CD4-positive, alpha-beta T cell (primary cell): ENCODE measurements around the gene MUC21. TPM values are rescaled to one million over a fixed set of nuclear protein-coding genes. Genes with fewer than 3 reads are reported as not detected.

Source experiments
- ATAC-seq: fragments of 200-7000 bp; cut with Tn5 transposase; one replicate; pipeline ENCODE4 v1.10.0; 2022; ENCODE audit warnings: mild to moderate bottlenecking; ENCODE audit not compliant: poor library complexity
- CTCF ChIA-PET: fragments of 350-600 bp; sonication (Branson Sonifier 250); formaldehyde crosslinking; loops from one replicate; lab custom pipeline; 2021; ENCODE audit warnings: antibody characterized with exemption, inconsistent platforms; lab: Charles Lee
- POLR2A ChIA-PET: fragments of 350-600 bp; sonication (Branson Sonifier 250); formaldehyde crosslinking; loops from one replicate; lab custom pipeline; 2021; ENCODE audit warnings: antibody characterized with exemption, inconsistent platforms; lab: Charles Lee
- DNase-seq, 14 experiments: peaks; one replicate each; pipeline ENCODE4 v3.0.0-alpha.2; 2013 to 2020; ENCODE audit warnings: mixed read lengths in 2 of 14
- H3K27ac ChIP-seq, 2 donors: one replicate each; pipeline versions ENCODE4 v1.5.1 to v1.7.0; 2013; ENCODE audit warnings: low read length in 2 of 2, low read depth in 1 of 2, mild to moderate bottlenecking in 1 of 2
- H3K27me3 ChIP-seq, 2 experiments: 1 replicate in 1 of 2; 2 replicates in 1 of 2; pipeline versions ENCODE4 v1.6.1 to v1.7.0; 2013; ENCODE audit warnings: low read length in 2 of 2, control low read depth in 1 of 2, mild to moderate bottlenecking in 1 of 2, moderate library complexity in 1 of 2; ENCODE audit not compliant: insufficient read depth in 2 of 2, control insufficient read depth in 1 of 2
- H3K36me3 ChIP-seq: one replicate; pipeline ENCODE4 v1.6.1; 2013; ENCODE audit warnings: low read length, control low read depth; ENCODE audit not compliant: insufficient read depth
- H3K4me1 ChIP-seq: one replicate; pipeline ENCODE4 v1.6.1; 2013; ENCODE audit warnings: low read length, control low read depth; ENCODE audit not compliant: insufficient read depth
- H3K4me3 ChIP-seq: one replicate; pipeline ENCODE4 v1.5.1; 2013; ENCODE audit warnings: mild to moderate bottlenecking, low read length, moderate library complexity
- H3K9me3 ChIP-seq, 2 experiments: 1 replicate in 1 of 2; 2 replicates in 1 of 2; pipeline versions ENCODE4 v1.6.1 to v1.7.0; 2013; ENCODE audit warnings: low read length in 2 of 2, mild to moderate bottlenecking in 2 of 2, control low read depth in 1 of 2, moderate library complexity in 1 of 2; ENCODE audit not compliant: control insufficient read depth in 1 of 2, insufficient read depth in 1 of 2
- H3K27ac Mint-ChIP-seq: one replicate; pipeline ENCODE4 v1.8.0; 2020; ENCODE audit warnings: mixed read lengths
- H3K27me3 Mint-ChIP-seq: one replicate; pipeline ENCODE4 v1.8.0; 2021; ENCODE audit warnings: mixed read lengths
- H3K36me3 Mint-ChIP-seq: one replicate; pipeline ENCODE4 v1.8.0; 2021; ENCODE audit warnings: low read depth, mixed read lengths
- H3K4me1 Mint-ChIP-seq: one replicate; pipeline ENCODE4 v1.8.0; 2021; ENCODE audit warnings: low read depth, mixed read lengths
- H3K4me3 Mint-ChIP-seq: one replicate; pipeline ENCODE4 v1.8.0; 2020; ENCODE audit warnings: mild to moderate bottlenecking, mixed read lengths
- H3K9me3 Mint-ChIP-seq: one replicate; pipeline ENCODE4 v1.8.0; 2020; ENCODE audit warnings: mixed read lengths
- CTCF ChIP-seq: fragments of 200-600 bp; IDR thresholded peaks from one replicate; pipeline ENCODE4 v1.8.0; 2022; ENCODE audit warnings: antibody characterized with exemption, mild to moderate bottlenecking
- intact Hi-C, 2 experiments: fragments of 100-400 bp; cut with DNase I in 1 of 2; cut with micrococcal nuclease in 1 of 2; formaldehyde crosslinking; loops; one replicate each; pipeline versions ENCODE4 v1.15.1 to v1.9.0; 2023 to 2025; cut with DNase I, micrococcal nuclease
- total RNA-seq, 174 experiments: library from RNA in 2 of 174; stranded (reverse) in 2 of 174; gene quantifications; one replicate each; pipeline ENCODE4 v1.2.3 and lab custom pipeline; 2021 to 2026

Gene MUC21
- total RNA-seq, 2 experiments from 2014 or later: not detected

GRCh38 chr6:30954631-30955366 is 28.7 kb upstream of the MUC21 start:
- H3K27ac ChIP-seq: peak overlapping the region in 1 of 2 donors; percentile 67
- intact Hi-C loops: no loop called here
- no peaks in the 10 kb centered on the region for H3K9me3 ChIP-seq
- peaks cover 17% of the 10 kb centered on the region for H3K4me1 ChIP-seq
- POLR2A ChIA-PET: interaction anchor here (0.8 to 1.8 kb wide), 8 partner anchors 24 to 628 kb away, joined by 3 to 9 read pairs (median 4); partner anchors contain the start of genes DDR1, GTF2H4, TRIM39 and VARS2
- no peaks in the 10 kb centered on the region for H3K36me3 Mint-ChIP-seq
- no peaks in the 10 kb centered on the region for H3K36me3 ChIP-seq
- peaks cover 0 to 1% of the 10 kb centered on the region in 2 experiments for H3K27me3 ChIP-seq
- peak overlapping the region; percentile 90 for H3K4me3 Mint-ChIP-seq
- peak overlapping the region; percentile 66 for H3K4me3 ChIP-seq
- no peaks in the 10 kb centered on the region for H3K9me3 Mint-ChIP-seq
- peak overlapping the region; percentile 85 for H3K27ac Mint-ChIP-seq
- ATAC-seq (peak; percentile 9), DNase-seq (no peak)
- CTCF ChIA-PET: no interaction called here
- peaks cover 28% of the 10 kb centered on the region for H3K4me1 Mint-ChIP-seq
- H3K27me3 Mint-ChIP-seq: peaks cover 43% of the 10 kb centered on the region
- TF ChIP-seq CTCF: no peak

- ATAC-seq (peak; percentile 81), DNase-seq (peak; percentile 39 to 80 (median 66))
- Histone ChIP-seq H3K27ac (peak overlapping the region in 1 of 2 donors; percentile 67), H3K9me3 (no peaks in the 10 kb centered on the region), H3K4me3 (peak overlapping the region; percentile 66), H3K4me1 (peaks cover 17% of the 10 kb centered on the region), H3K36me3 (no peaks in the 10 kb centered on the region), H3K27me3 (peaks cover 0 to 3% of the 10 kb centered on the region in 2 experiments)
- ChIA-PET CTCF (no interaction called here), POLR2A (interaction anchor here (0.8 to 1.8 kb wide), 9 partner anchors 23 to 629 kb away, joined by 3 to 9 read pairs (median 4); partner anchors contain the start of genes DDR1, GTF2H4, TRIM39 and VARS2)
- intact Hi-C loops: no loop called here
- Mint-ChIP-seq H3K27me3 (peaks cover 39% of the 10 kb centered on the region), H3K4me3 (peak overlapping the region; percentile 90), H3K4me1 (peaks cover 28% of the 10 kb centered on the region), H3K36me3 (no peaks in the 10 kb centered on the region), H3K9me3 (no peaks in the 10 kb centered on the region), H3K27ac (peak overlapping the region; percentile 85)
- TF ChIP-seq CTCF: no peak
Observed at GRCh38 chr6:30955367-30956042, 28.0 kb upstream of the MUC21 start.

GRCh38 chr6:30957716-30958115 is 25.8 kb upstream of the MUC21 start:
- H3K9me3 Mint-ChIP-seq: no peaks in the 10 kb centered on the region
- intact Hi-C loops: no loop called here
- no peaks in the 10 kb centered on the region for H3K9me3 ChIP-seq
- no peaks in the 10 kb centered on the region for H3K36me3 Mint-ChIP-seq
- DNase-seq: no peak
- H3K36me3 ChIP-seq: no peaks in the 10 kb centered on the region
- peaks cover 19% of the 10 kb centered on the region for H3K27me3 Mint-ChIP-seq
- ATAC-seq: no peak
- no peak overlapping the region for H3K4me3 Mint-ChIP-seq
- ChIA-PET POLR2A (no interaction called here), CTCF (no interaction called here)
- no peak overlapping the region for H3K27ac Mint-ChIP-seq
- peaks cover 17% of the 10 kb centered on the region for H3K4me1 ChIP-seq
- TF ChIP-seq CTCF: no peak
- H3K27ac ChIP-seq: no peak overlapping the region
- H3K4me1 Mint-ChIP-seq: peaks cover 28% of the 10 kb centered on the region
- H3K27me3 ChIP-seq: peaks cover 0 to 3% of the 10 kb centered on the region in 2 experiments
- no peak overlapping the region for H3K4me3 ChIP-seq
